Activated T-cell treated with anti-CD3 and anti-CD28 coated beads, Interleukin-2, amount 50 U/mL, for 4 hours (primary cell): ENCODE measurements around the gene IL22RA1. TPM values are rescaled to one million over a fixed set of nuclear protein-coding genes. Genes with fewer than 3 reads are reported as not detected.

ENCODE experiments used
- ATAC-seq, 2 donors: fragments of 200-7000 bp; cut with Tn5 transposase; one replicate each; pipeline ENCODE4 v1.10.0; 2021
- DNase-seq: peaks from one replicate; pipeline ENCODE4 v3.0.0-alpha.2; 2020
- H3K27me3 Mint-ChIP-seq: one replicate; pipeline ENCODE4 v1.8.0; 2021; ENCODE audit warnings: low read depth, mixed read lengths
- H3K36me3 Mint-ChIP-seq: one replicate; pipeline ENCODE4 v1.8.0; 2022; ENCODE audit warnings: mixed read lengths; ENCODE audit not compliant: insufficient read depth
- H3K4me1 Mint-ChIP-seq: one replicate; pipeline ENCODE4 v1.8.0; 2021; ENCODE audit warnings: low read depth, mixed read lengths
- H3K4me3 Mint-ChIP-seq: one replicate; pipeline ENCODE4 v1.8.0; 2021; ENCODE audit warnings: mild to moderate bottlenecking, moderate library complexity, mixed read lengths
- H3K9me3 Mint-ChIP-seq: one replicate; pipeline ENCODE4 v1.8.0; 2021; ENCODE audit warnings: mixed read lengths
- total RNA-seq, 3 donors: library from RNA; stranded (reverse); gene quantifications; one replicate each; pipeline ENCODE4 v1.2.1, GENCODE V29; 2021

The IL22RA1 gene
- total RNA-seq, 3 donors from 2014 or later, result 0.08 TPM; not detected in 2

DNA sequence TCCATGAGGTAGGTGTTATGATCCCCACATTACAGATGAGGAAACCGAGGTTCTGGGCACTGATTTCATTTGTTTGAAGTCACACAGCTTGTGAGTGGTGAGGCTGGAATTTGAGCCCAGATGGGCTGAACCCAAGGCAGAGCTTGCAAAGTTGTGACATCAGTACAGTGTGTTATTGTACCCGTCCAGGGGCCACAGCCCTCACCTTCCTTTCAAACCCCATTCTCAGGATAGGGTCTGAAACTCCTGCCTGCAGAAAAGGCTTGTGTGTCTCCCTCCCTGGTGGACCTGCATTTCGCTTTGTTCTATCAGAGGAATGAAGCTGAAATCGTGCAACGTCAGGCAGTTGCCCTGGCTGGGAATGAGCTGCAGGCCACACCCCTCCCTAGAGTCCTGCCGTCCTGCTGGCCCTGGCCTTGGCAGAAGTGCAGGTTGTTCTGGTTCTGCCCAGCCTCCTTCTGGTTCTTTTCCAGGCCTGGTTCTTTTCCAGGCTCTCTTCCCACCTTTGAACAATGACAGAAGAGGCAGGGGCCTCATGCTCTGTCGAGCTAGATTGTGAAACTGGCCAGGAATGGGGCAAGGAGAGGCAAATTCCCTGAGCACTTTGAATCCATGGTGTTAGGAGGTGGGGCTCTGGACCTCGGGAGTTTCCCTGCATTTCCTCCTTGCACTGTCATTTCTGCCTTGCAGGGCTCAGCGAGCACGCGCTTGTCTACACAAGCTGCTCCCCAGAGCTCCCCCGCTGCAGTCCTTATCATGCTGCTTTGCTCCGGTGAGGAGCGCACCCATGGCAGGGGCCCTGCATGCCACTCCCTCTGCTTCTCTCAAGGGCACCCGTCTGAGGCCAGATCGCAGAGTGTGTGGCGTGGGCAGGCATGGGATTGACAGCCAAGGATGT, 22.8 kb downstream of the IL22RA1 start:
- DNase-seq, result no peak
- no peaks in the 10 kb centered on the region for H3K9me3 Mint-ChIP-seq
- no peaks in the 10 kb centered on the region for H3K36me3 Mint-ChIP-seq
- no peaks in the 10 kb centered on the region for H3K4me1 Mint-ChIP-seq
- H3K4me3 Mint-ChIP-seq, result no peak overlapping the region
- peaks cover 29% of the 10 kb centered on the region for H3K27me3 Mint-ChIP-seq
- no peak for ATAC-seq

DNA sequence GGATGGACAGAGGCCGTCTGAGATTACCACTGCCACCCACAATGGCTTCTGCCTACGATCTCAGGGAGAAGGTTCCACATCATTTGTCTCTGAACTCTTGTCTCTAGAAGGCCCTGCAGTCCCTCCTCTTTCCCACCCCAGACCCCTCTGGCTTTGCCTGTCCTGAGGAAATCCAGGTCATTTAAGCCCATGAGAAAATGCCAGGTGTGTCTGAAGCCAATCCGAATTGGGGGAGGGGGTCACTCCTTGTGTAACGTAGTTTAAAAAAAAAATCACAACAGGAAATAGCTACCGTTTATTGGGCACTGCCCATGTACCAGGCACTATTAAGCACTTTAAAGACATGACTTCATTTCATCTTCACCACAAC, 23.5 kb downstream of the IL22RA1 start:
- H3K9me3 Mint-ChIP-seq, result no peaks in the 10 kb centered on the region
- H3K36me3 Mint-ChIP-seq, result no peaks in the 10 kb centered on the region
- no peak overlapping the region for H3K4me3 Mint-ChIP-seq
- DNase-seq (no peak), ATAC-seq (no peak)
- H3K27me3 Mint-ChIP-seq, result peaks cover 33% of the 10 kb centered on the region
- no peaks in the 10 kb centered on the region for H3K4me1 Mint-ChIP-seq

DNA sequence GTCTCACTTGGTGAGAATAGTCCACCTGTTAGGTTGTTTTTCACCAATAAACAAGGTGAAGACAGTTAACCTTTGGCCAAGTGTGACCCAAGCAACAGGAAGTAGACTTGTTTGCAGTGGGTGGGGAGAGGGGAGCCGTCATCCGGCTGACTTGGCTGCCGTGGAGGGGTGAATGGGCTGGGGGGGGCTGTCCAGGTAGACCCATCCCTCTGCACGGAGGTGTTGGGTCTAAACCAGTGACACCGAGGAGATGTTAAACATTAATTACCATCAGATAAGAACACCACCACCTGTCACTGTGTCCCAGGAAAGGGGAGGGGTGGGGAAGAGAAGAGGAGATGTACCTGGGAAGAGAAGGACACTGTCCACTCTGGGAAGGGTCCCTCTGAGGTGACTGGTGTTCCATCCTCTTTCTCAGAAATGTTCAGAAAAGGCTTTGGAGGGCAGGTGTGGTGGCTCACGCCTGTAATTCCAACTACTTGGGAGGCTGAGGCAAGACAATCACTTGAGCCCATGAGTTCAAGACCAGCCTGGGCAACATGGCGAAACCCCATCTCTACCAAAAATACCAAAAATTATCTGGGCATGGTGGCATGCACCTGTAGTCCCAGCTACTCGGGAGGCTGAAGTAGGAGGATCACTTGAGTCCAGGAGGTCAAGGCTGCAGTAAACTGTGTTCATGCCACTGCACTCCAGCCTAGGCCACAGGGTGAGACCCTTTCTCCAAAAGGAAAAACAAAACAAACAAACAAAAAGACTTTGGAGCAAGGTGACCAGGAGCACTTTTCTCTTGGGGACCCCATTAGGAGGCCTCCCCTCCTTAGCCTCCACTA, 24.3 kb downstream of the IL22RA1 start:
- ATAC-seq, result no peak
- Mint-ChIP-seq H3K9me3 (no peaks in the 10 kb centered on the region), H3K4me3 (no peak overlapping the region), H3K4me1 (no peaks in the 10 kb centered on the region), H3K27me3 (peaks cover 36% of the 10 kb centered on the region), H3K36me3 (no peaks in the 10 kb centered on the region)
- DNase-seq, result no peak

DNA sequence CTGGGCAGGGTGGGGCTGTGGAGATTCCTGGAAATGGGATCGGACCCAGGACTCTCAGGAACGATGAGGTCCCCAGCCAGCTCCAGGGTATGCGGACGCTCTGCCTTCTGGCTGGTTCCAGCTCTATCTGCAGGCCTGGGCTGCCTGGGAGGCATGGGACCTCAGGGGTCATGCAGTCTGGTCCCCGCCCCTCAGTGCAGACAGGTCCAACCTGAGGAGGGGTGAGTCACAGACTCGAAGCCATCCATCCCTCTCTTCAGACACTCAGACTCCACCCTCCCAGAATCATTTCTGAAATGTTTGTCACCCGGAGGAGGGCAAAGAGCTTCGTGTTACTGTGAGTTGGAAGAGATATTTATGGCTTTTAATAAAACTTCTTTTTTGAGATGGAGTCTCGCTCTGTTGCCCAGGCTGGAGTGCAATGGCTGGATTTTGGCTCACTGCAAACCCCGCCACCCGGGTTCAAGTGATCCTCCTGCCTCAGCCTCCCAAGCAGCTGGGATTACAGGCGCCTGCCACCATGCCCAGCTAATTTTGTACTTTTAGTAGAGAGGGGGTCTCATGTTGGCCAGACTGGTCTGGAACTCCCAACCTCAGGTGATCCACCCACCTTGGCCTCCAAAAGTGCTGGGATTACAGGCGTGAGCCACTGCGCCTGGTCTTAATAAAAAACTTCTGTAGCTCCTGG, 25.1 kb downstream of the IL22RA1 start:
- DNase-seq (no peak), ATAC-seq (peak in 1 of 2 donors; percentile 25)
- Mint-ChIP-seq H3K4me3 (no peak overlapping the region), H3K4me1 (no peaks in the 10 kb centered on the region), H3K9me3 (no peaks in the 10 kb centered on the region), H3K27me3 (peaks cover 36% of the 10 kb centered on the region), H3K36me3 (no peaks in the 10 kb centered on the region)

- Mint-ChIP-seq H3K36me3 (no peaks in the 10 kb centered on the region), H3K9me3 (no peaks in the 10 kb centered on the region), H3K27me3 (peaks cover 41% of the 10 kb centered on the region), H3K4me3 (no peak overlapping the region), H3K4me1 (peaks cover 3% of the 10 kb centered on the region)
- no peak for ATAC-seq
- DNase-seq, result no peak
Measured at GRCh38 chr1:24117132-24117531, 25.8 kb downstream of the IL22RA1 start.

- Mint-ChIP-seq H3K4me3 (no peak overlapping the region), H3K27me3 (peaks cover 35% of the 10 kb centered on the region)
Measured at GRCh38 chr1:24114753-24115152, 28.2 kb downstream of the IL22RA1 start.

GRCh38 chr1:24113641-24114033, 29.3 kb downstream of the IL22RA1 start:
- H3K36me3 Mint-ChIP-seq, result no peaks in the 10 kb centered on the region
- H3K27me3 Mint-ChIP-seq, result peaks cover 35% of the 10 kb centered on the region
- DNase-seq (no peak), ATAC-seq (no peak)
- H3K4me3 Mint-ChIP-seq, result no peak overlapping the region
- peaks cover 3% of the 10 kb centered on the region for H3K4me1 Mint-ChIP-seq
- no peaks in the 10 kb centered on the region for H3K9me3 Mint-ChIP-seq

More at GRCh38 chr1:24114753-24115152, 28.2 kb downstream of the IL22RA1 start:
- no peaks in the 10 kb centered on the region for H3K9me3 Mint-ChIP-seq
- peaks cover 3% of the 10 kb centered on the region for H3K4me1 Mint-ChIP-seq
- DNase-seq (no peak), ATAC-seq (no peak)
- no peaks in the 10 kb centered on the region for H3K36me3 Mint-ChIP-seq

GRCh38 chr1:24111996-24112779, 30.8 kb downstream of the IL22RA1 start, which contains the start of gene MYOM3:
Gene MYOM3, minus strand, starts transcription at chr1:24112135. Its CDS starts 3,499 bp downstream, at chr1:24108636.
- H3K9me3 Mint-ChIP-seq, result no peaks in the 10 kb centered on the region
- DNase-seq, result no peak
- H3K4me1 Mint-ChIP-seq, result peaks cover 3% of the 10 kb centered on the region
- ATAC-seq, result peak; percentile 91 to 94
- H3K36me3 Mint-ChIP-seq, result no peaks in the 10 kb centered on the region
- peaks cover 29% of the 10 kb centered on the region for H3K27me3 Mint-ChIP-seq
- H3K4me3 Mint-ChIP-seq, result no peak within 1 kb of the TSS

DNA sequence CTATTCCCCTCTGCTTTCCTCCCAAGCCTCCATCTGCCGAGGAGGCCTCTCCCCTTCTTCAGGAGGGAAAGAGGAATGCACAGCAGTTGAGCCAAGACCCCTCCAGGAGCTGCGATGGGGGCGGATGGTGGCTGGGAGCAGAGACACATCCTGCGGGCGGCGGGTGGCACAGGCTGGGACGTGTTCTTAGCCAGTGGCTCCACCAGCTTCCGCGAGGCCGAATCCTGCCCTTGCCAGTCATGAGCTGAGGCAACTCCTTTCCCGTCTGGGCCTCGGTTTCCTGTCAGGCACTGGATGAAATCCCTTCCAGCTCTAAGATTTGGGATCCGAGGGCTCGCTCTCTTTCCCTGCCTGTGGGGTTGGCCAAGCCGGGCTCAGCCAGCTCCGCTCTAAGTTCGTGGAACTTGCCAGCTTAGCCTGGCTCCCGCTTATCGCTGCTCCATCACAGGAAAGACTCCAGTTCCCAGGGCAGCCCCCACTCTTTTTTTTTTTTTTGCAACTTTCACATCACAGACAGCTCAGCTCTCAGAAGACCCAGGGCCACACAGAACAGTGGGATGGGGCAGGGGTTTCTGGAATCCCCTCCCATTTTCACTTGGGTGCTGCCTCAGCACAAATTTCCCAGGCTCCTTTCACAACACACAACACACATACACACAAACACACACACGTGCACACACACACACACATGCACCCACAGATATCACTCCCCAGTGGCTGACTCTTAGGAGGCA, 31.5 kb downstream of the IL22RA1 start:
- H3K36me3 Mint-ChIP-seq, result no peaks in the 10 kb centered on the region
- no peaks in the 10 kb centered on the region for H3K9me3 Mint-ChIP-seq
- H3K4me3 Mint-ChIP-seq, result no peak overlapping the region
- H3K27me3 Mint-ChIP-seq, result peaks cover 24% of the 10 kb centered on the region
- no peak for ATAC-seq
- no peak for DNase-seq
- peaks cover 3% of the 10 kb centered on the region for H3K4me1 Mint-ChIP-seq

- no peaks in the 10 kb centered on the region for H3K36me3 Mint-ChIP-seq
- ATAC-seq (no peak), DNase-seq (no peak)
- peaks cover 3% of the 10 kb centered on the region for H3K4me1 Mint-ChIP-seq
- peaks cover 17% of the 10 kb centered on the region for H3K27me3 Mint-ChIP-seq
- no peak overlapping the region for H3K4me3 Mint-ChIP-seq
- no peaks in the 10 kb centered on the region for H3K9me3 Mint-ChIP-seq
Measured at GRCh38 chr1:24110642-24111261, 32.2 kb downstream of the IL22RA1 start.

- DNase-seq (no peak), ATAC-seq (no peak)
- H3K9me3 Mint-ChIP-seq, result no peaks in the 10 kb centered on the region
- peaks cover 3% of the 10 kb centered on the region for H3K4me1 Mint-ChIP-seq
- no peak overlapping the region for H3K4me3 Mint-ChIP-seq
- no peaks in the 10 kb centered on the region for H3K36me3 Mint-ChIP-seq
- peaks cover 12% of the 10 kb centered on the region for H3K27me3 Mint-ChIP-seq
Measured at GRCh38 chr1:24109686-24110475, 33.1 kb downstream of the IL22RA1 start.

GRCh38 chr1:24109166-24109483, 33.8 kb downstream of the IL22RA1 start:
- Mint-ChIP-seq H3K9me3 (no peaks in the 10 kb centered on the region), H3K4me1 (peaks cover 3% of the 10 kb centered on the region), H3K36me3 (no peaks in the 10 kb centered on the region), H3K27me3 (peaks cover 9% of the 10 kb centered on the region), H3K4me3 (no peak overlapping the region)
- ATAC-seq, result no peak
- DNase-seq, result no peak
